IMR-90 (cell line): ENCODE measurements around the gene NFE2L1. TPM values are rescaled to one million over a fixed set of nuclear protein-coding genes. Genes with fewer than 3 reads are reported as not detected.

Source experiments
- ATAC-seq: fragments of 200-7000 bp; cut with Tn5 transposase; 2 replicates; pipeline ENCODE4 v1.9.1; 2020; ENCODE audit warnings: low read depth, mild to moderate bottlenecking, moderate library complexity
- BruUV-seq: library from RNA; stranded (reverse); fragments of 400-500 nt; replicated peaks from 2 replicates; lab custom pipeline; 2021; lab: Mats Ljungman, UMichigan
- CTCF ChIA-PET: fragments of 300-600 bp; formaldehyde crosslinking; extraction: SDS; loops from one replicate; lab custom pipeline; 2021; ENCODE audit warnings: antibody characterized with exemption; lab: Yijun Ruan, JAX
- POLR2A ChIA-PET: fragments of 300-600 bp; sonication (Branson Sonifier 250); formaldehyde crosslinking; loops from one replicate; lab custom pipeline; 2022; ENCODE audit warnings: antibody characterized with exemption; ENCODE audit not compliant: unreplicated experiment; lab: Charles Lee
- DNase-seq: peaks from one replicate; pipeline ENCODE4 v3.0.0; 2013
- H2AFZ ChIP-seq: replicated peaks from 2 replicates; pipeline ENCODE3; 2013; ENCODE audit warnings: low read length, mild to moderate bottlenecking; ENCODE audit not compliant: poor library complexity
- H2AK5ac ChIP-seq: 2 replicates; pipeline ENCODE4 v1.6.1; 2013; ENCODE audit warnings: low read depth, low read length, inconsistent platforms
- H2AK9ac ChIP-seq: replicated peaks from 2 replicates; pipeline ENCODE3; 2013; ENCODE audit warnings: mild to moderate bottlenecking, low read depth, low read length, moderate library complexity; ENCODE audit not compliant: poor library complexity
- H2BK120ac ChIP-seq: 2 replicates; pipeline ENCODE4 v1.6.1; 2013; ENCODE audit warnings: low read depth, low read length, inconsistent platforms
- H2BK15ac ChIP-seq: 3 replicates; pipeline ENCODE4 v1.6.1; 2013; ENCODE audit warnings: low read depth, low read length, inconsistent platforms
- H2BK20ac ChIP-seq: 2 replicates; pipeline ENCODE4 v1.6.1; 2013; ENCODE audit warnings: low read depth, mild to moderate bottlenecking, inconsistent platforms, low read length, moderate library complexity
- H2BK5ac ChIP-seq: 2 replicates; pipeline ENCODE4 v1.6.1; 2013; ENCODE audit warnings: mild to moderate bottlenecking, low read depth, low read length, inconsistent platforms; ENCODE audit not compliant: poor library complexity, severe bottlenecking
- H3K14ac ChIP-seq: replicated peaks from 2 replicates; pipeline ENCODE4 v1.6.1; 2013; ENCODE audit warnings: low read depth, low read length, inconsistent platforms
- H3K18ac ChIP-seq: 2 replicates; pipeline ENCODE4 v1.6.1; 2013; ENCODE audit warnings: low read depth, low read length, control low read depth
- H3K23ac ChIP-seq: 2 replicates; pipeline ENCODE4 v1.6.1; 2013; ENCODE audit warnings: low read depth, low read length, inconsistent platforms
- H3K27ac ChIP-seq: 2 replicates; pipeline ENCODE4 v1.5.1; 2013; ENCODE audit warnings: mild to moderate bottlenecking, control low read depth, low read length; ENCODE audit not compliant: insufficient read depth
- H3K27me3 ChIP-seq: 2 replicates; pipeline ENCODE4 v1.6.1; 2013; ENCODE audit warnings: low read length; ENCODE audit not compliant: control insufficient read depth, insufficient read depth
- H3K36me3 ChIP-seq: 2 replicates; pipeline ENCODE4 v1.6.1; 2013; ENCODE audit warnings: low read length, mixed read lengths; ENCODE audit not compliant: control insufficient read depth, insufficient read depth
- H3K4ac ChIP-seq: 2 replicates; pipeline ENCODE4 v1.6.1; 2013; ENCODE audit warnings: low read depth, low read length, inconsistent platforms
- H3K4me1 ChIP-seq: 2 replicates; pipeline ENCODE4 v1.6.1; 2013; ENCODE audit warnings: low read length, mixed read lengths; ENCODE audit not compliant: control insufficient read depth, insufficient read depth
- H3K4me2 ChIP-seq: 2 replicates; pipeline ENCODE4 v1.6.1; 2013; ENCODE audit warnings: low read depth, mild to moderate bottlenecking, control low read depth, low read length, moderate library complexity
- H3K4me3 ChIP-seq: 2 replicates; pipeline ENCODE4 v1.5.1; 2013; ENCODE audit warnings: low read depth, mild to moderate bottlenecking, control low read depth, low read length, moderate library complexity; ENCODE audit not compliant: insufficient read depth
- H3K56ac ChIP-seq: 2 replicates; pipeline ENCODE4 v1.6.1; 2013; ENCODE audit warnings: low read length, inconsistent platforms; ENCODE audit not compliant: insufficient read depth; ENCODE audit errors: extremely low read depth
- H3K79me1 ChIP-seq, 2 experiments: 2 replicates each; pipeline ENCODE4 v1.6.1; 2013; ENCODE audit warnings: low read length in 2 of 2, inconsistent platforms in 1 of 2, low read depth in 1 of 2
- H3K9ac ChIP-seq: 2 replicates; pipeline ENCODE4 v1.6.1; 2013; ENCODE audit warnings: low read depth, low read length, control low read depth
- H3K9me1 ChIP-seq: 2 replicates; pipeline ENCODE4 v1.6.1; 2013; ENCODE audit warnings: low read length, inconsistent platforms; ENCODE audit not compliant: insufficient read depth
- H3K9me3 ChIP-seq: 2 replicates; pipeline ENCODE4 v1.6.1; 2013; ENCODE audit warnings: low read length; ENCODE audit not compliant: control insufficient read depth, insufficient read depth
- H4K20me1 ChIP-seq: 2 replicates; pipeline ENCODE4 v1.6.1; 2013; ENCODE audit warnings: low read length, inconsistent platforms; ENCODE audit not compliant: insufficient read depth
- H4K5ac ChIP-seq: 2 replicates; pipeline ENCODE4 v1.6.1; 2013; ENCODE audit warnings: mild to moderate bottlenecking, low read depth, low read length, control low read depth
- H4K8ac ChIP-seq, 2 experiments: 2 replicates each; pipeline ENCODE4 v1.6.1; 2013; ENCODE audit warnings: low read depth in 2 of 2, low read length in 2 of 2, control low read depth in 1 of 2, inconsistent platforms in 1 of 2
- H4K91ac ChIP-seq: 2 replicates; pipeline ENCODE4 v1.6.1; 2013; ENCODE audit warnings: low read depth, low read length, inconsistent platforms; ENCODE audit not compliant: insufficient read depth
- BHLHE40 ChIP-seq: fragments of 150-350 bp; IDR thresholded peaks from 2 replicates; pipeline ENCODE4 v1.6.1; 2016; ENCODE audit warnings: mild to moderate bottlenecking, low read depth, low read length
- CEBPB ChIP-seq: IDR thresholded peaks from 2 replicates; pipeline ENCODE4 v1.6.1; 2012; ENCODE audit warnings: low read depth, low read length, improper control_type of control experiment
- CHD1 ChIP-seq: IDR thresholded peaks from 2 replicates; pipeline ENCODE4 v1.6.1; 2012; ENCODE audit warnings: low read depth, low read length, improper control_type of control experiment
- CTCF ChIP-seq: conservative IDR thresholded peaks from 2 replicates; pipeline ENCODE4 v1.5.1; 2012; ENCODE audit warnings: mild to moderate bottlenecking, low read depth, low read length, improper control_type of control experiment
- ELK1 ChIP-seq: fragments of 150-350 bp; IDR thresholded peaks from 2 replicates; pipeline ENCODE4 v1.6.1; 2016; ENCODE audit warnings: low read depth, mild to moderate bottlenecking, low read length, moderate library complexity, borderline replicate concordance
- FOS ChIP-seq: fragments of 150-350 bp; IDR thresholded peaks from 2 replicates; pipeline ENCODE4 v1.6.1; 2016; ENCODE audit warnings: low read depth, low read length
- MAFK ChIP-seq: IDR thresholded peaks from 2 replicates; pipeline ENCODE4 v1.6.1; 2012; ENCODE audit warnings: low read depth, low read length, improper control_type of control experiment
- MAZ ChIP-seq: IDR thresholded peaks from 2 replicates; pipeline ENCODE4 v1.6.1; 2012; ENCODE audit warnings: low read depth, mild to moderate bottlenecking, low read length, improper control_type of control experiment, moderate library complexity, borderline replicate concordance
- MXI1 ChIP-seq: IDR thresholded peaks from 2 replicates; pipeline ENCODE4 v1.6.1; 2012; ENCODE audit warnings: low read depth, mild to moderate bottlenecking, low read length, moderate library complexity, borderline replicate concordance
- NFE2L2 ChIP-seq: fragments of 150-350 bp; IDR thresholded peaks from 2 replicates; pipeline ENCODE4 v1.6.1; 2016; ENCODE audit warnings: low read depth, mild to moderate bottlenecking, low read length
- POLR2A ChIP-seq: IDR thresholded peaks from 2 replicates; pipeline ENCODE4 v1.6.1; 2012; ENCODE audit warnings: mild to moderate bottlenecking, low read depth, low read length
- RAD21 ChIP-seq: IDR thresholded peaks from 2 replicates; pipeline ENCODE4 v1.6.1; 2012; ENCODE audit warnings: low read length, improper control_type of control experiment
- RCOR1 ChIP-seq: IDR thresholded peaks from 2 replicates; pipeline ENCODE4 v1.6.1; 2012; ENCODE audit warnings: mild to moderate bottlenecking, low read length, improper control_type of control experiment; ENCODE audit not compliant: insufficient replicate concordance
- RFX5 ChIP-seq: IDR thresholded peaks from 2 replicates; pipeline ENCODE4 v1.8.0; 2012; ENCODE audit warnings: low read depth, mild to moderate bottlenecking, low read length, moderate library complexity
- SMC3 ChIP-seq: fragments of 150-350 bp; IDR thresholded peaks from 2 replicates; pipeline ENCODE4 v1.6.1; 2016; ENCODE audit warnings: low read depth, mild to moderate bottlenecking, antibody characterized with exemption, low read length, moderate library complexity
- USF2 ChIP-seq: fragments of 150-350 bp; IDR thresholded peaks from 2 replicates; pipeline ENCODE4 v1.6.1; 2017; ENCODE audit warnings: mild to moderate bottlenecking, antibody characterized with exemption, low read length, low read depth
- WGBS, 2 experiments: methylation state at CpG; one replicate each; pipeline versions ENCODE4 v1.1.5 to v1.1.7; 2013; ENCODE audit warnings: missing lambda C conversion rate in 2 of 2; ENCODE audit not compliant: insufficient read length in 1 of 2; ENCODE audit errors: extremely low coverage in 2 of 2; 5-methylcytosine and 5-hydroxymethylcytosine counted together
- dilution Hi-C: fragments of 300-500 bp; cut with HindIII; formaldehyde crosslinking; loops from one replicate; pipeline ENCODE4 v1.14.3; 2018; ENCODE audit warnings: low sequenced_read_pairs; ENCODE audit not compliant: unreplicated experiment
- in situ Hi-C: fragments of 300-500 bp; cut with MboI; formaldehyde crosslinking; loops from 3 replicates; pipeline ENCODE4 v1.14.3; 2019; ENCODE audit warnings: low sequenced_read_pairs, inconsistent platforms, mixed read lengths
- intact Hi-C: fragments of 100-400 bp; cut with micrococcal nuclease; formaldehyde crosslinking; loops from 2 replicates; pipeline ENCODE4 v1.10.0; 2022
- polyA plus RNA-seq, 3 experiments: library from polyadenylated mRNA; depleted of rRNA; stranded (reverse); fragments of >200 nt; gene quantifications; 2 replicates each; pipeline ENCODE4 v1.2.3, GENCODE V29; 2012; ENCODE audit warnings: low replicate concordance in 1 of 3
- total RNA-seq: library from RNA; depleted of rRNA; stranded (reverse); fragments of >200 nt; gene quantifications from 2 replicates; pipeline ENCODE4 v1.2.3, GENCODE V29; 2012

Gene NFE2L1
- total and polyA plus RNA-seq, 2 of the 4 experiments (the other 2 are of a cell fraction): 42.8 to 122 TPM

- Histone ChIP-seq H2AK5ac (no peak overlapping the region), H3K9me1 (0 out of 2 replicates have a peak, but pooled peaks cover 3% of the 10 kb centered on the region), H3K4me3 (no peak overlapping the region), H2AK9ac (no peak overlapping the region), H4K91ac (no peak overlapping the region), H2BK20ac (no peak overlapping the region), H3K27me3 (no peaks in the 10 kb centered on the region), H4K8ac (no peak overlapping the region), H3K79me1 (peaks cover 7 to 36% of the 10 kb centered on the region in 2 experiments), H3K36me3 (no peaks in the 10 kb centered on the region), H3K18ac (no peak overlapping the region), H3K27ac (no peak overlapping the region), H2AFZ (no peak overlapping the region), H2BK15ac (no peak overlapping the region), H3K23ac (no peak overlapping the region), H3K9me3 (no peaks in the 10 kb centered on the region), H3K4me1 (peaks cover 2% of the 10 kb centered on the region; the same call in 1 of the 2 replicates), H2BK5ac (no peak overlapping the region), H3K4ac (no peak overlapping the region), H2BK120ac (no peak overlapping the region), H3K56ac (no peak overlapping the region), H4K5ac (no peak overlapping the region), H3K4me2 (no peak overlapping the region), H3K9ac (no peak overlapping the region), H3K14ac (no peak overlapping the region), H4K20me1 (no peaks in the 10 kb centered on the region)
- no CpG with 5 or more reads among the region's 4 CpGs for WGBS, 2 experiments
- dilution Hi-C loops (no loop called here), in situ Hi-C loops (no loop called here), intact Hi-C loops (loop anchor here (5.0 kb wide), 1 partner anchor 447 kb away; no protein-coding TSS in a partner anchor)
- no peak for TF ChIP-seq MAFK
- no peak for TF ChIP-seq SMC3
- TF ChIP-seq RAD21: no peak
- no peak for TF ChIP-seq RCOR1
- no peak for TF ChIP-seq RFX5
- TF ChIP-seq FOS: no peak
- no peak for TF ChIP-seq USF2
- no peak for TF ChIP-seq MXI1
- no peak for TF ChIP-seq CHD1
- no peak for TF ChIP-seq CEBPB
- TF ChIP-seq NFE2L2: no peak
- no peak for TF ChIP-seq CTCF
- TF ChIP-seq BHLHE40: no peak
- TF ChIP-seq POLR2A: no peak
- TF ChIP-seq MAZ: no peak
- TF ChIP-seq ELK1: no peak
- ATAC-seq (no peak), DNase-seq (no peak)
- ChIA-PET CTCF (interaction anchor here (1.2 kb wide), 1 partner anchor 24 kb away, joined by 4 read pairs; no protein-coding TSS in a partner anchor), POLR2A (interaction anchor here (0.6 kb wide), 1 partner anchor 207 kb away, joined by 3 read pairs; no protein-coding TSS in a partner anchor)
- no TSS peak for BruUV-seq
Observed at GRCh38 chr17:48044851-48045250, 3.3 kb upstream of the NFE2L1 start.
